GM10248 (cell line): ENCODE data around the gene SMYD3.
"Not testable (repeated sequence)": the region's sequence is repeated elsewhere in the genome, so short reads cannot be mapped to it uniquely, and the experiment has no call there.

Experiments used
- CTCF ChIA-PET: fragments of 300-600 bp; sonication (Branson Sonifier 250); formaldehyde crosslinking; extraction: SDS; loops from one replicate; lab custom pipeline; 2021; ENCODE audit warnings: antibody characterized with exemption; lab: Yijun Ruan, JAX
- POLR2A ChIA-PET: fragments of 350-650 bp; sonication (Branson Sonifier 250); formaldehyde crosslinking; extraction: SDS; loops from one replicate; lab custom pipeline; 2020; ENCODE audit warnings: antibody characterized with exemption; lab: Yijun Ruan, JAX
- DNase-seq: peaks from one replicate; pipeline ENCODE4 v3.0.0; 2012; ENCODE audit errors: extremely low spot score
- TF ChIP-seq, protein P1 (sequence below): IDR thresholded peaks from 2 replicates; pipeline ENCODE4 v1.5.1; 2012; ENCODE audit warnings: mild to moderate bottlenecking, low read depth; ENCODE audit errors: extremely low read depth, missing control alignments, control extremely low read depth

Gene SMYD3

DNA sequence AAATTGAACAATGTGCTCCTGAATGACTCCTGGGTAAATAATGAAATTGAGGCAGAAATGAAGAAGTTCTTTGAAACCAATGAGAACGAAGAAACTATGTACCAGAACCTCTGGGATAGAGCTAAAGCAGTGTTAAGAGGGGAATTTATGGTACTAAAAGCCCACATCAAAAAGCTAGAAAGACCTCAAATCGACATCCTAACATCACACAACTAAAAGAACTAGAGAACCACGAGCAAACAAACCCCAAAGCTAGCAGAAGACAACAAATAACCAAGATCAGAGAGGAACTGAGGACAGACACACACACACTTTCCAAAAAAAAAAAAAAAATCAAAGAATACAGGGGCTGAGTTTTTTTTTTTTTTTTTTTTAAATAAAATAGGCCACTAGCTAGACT is 564.2 kb downstream of the SMYD3 start:
- CTCF ChIA-PET: interaction anchor here (0.9 kb wide), 1 partner anchor 60 kb away, joined by 3 read pairs; no protein-coding TSS in a partner anchor
- DNase-seq: no peak
- TF ChIP-seq, protein P1, sequence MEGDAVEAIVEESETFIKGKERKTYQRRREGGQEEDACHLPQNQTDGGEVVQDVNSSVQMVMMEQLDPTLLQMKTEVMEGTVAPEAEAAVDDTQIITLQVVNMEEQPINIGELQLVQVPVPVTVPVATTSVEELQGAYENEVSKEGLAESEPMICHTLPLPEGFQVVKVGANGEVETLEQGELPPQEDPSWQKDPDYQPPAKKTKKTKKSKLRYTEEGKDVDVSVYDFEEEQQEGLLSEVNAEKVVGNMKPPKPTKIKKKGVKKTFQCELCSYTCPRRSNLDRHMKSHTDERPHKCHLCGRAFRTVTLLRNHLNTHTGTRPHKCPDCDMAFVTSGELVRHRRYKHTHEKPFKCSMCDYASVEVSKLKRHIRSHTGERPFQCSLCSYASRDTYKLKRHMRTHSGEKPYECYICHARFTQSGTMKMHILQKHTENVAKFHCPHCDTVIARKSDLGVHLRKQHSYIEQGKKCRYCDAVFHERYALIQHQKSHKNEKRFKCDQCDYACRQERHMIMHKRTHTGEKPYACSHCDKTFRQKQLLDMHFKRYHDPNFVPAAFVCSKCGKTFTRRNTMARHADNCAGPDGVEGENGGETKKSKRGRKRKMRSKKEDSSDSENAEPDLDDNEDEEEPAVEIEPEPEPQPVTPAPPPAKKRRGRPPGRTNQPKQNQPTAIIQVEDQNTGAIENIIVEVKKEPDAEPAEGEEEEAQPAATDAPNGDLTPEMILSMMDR: no peak
- POLR2A ChIA-PET: no interaction called here

- CTCF ChIA-PET, POLR2A ChIA-PET, DNase-seq: not testable (repeated sequence)
Measured at GRCh38 chr1:245941771-245942170, 565.3 kb downstream of the SMYD3 start.

GRCh38 chr1:245939756-245940345 is 567.2 kb downstream of the SMYD3 start:
- TF ChIP-seq, protein P1: no peak
- POLR2A ChIA-PET: no interaction called here
- CTCF ChIA-PET: interaction anchor here (2.9 kb wide), 1 partner anchor 10 kb away, joined by 13 read pairs; no protein-coding TSS in a partner anchor
- no peak for DNase-seq

GRCh38 chr1:245938046-245938435 is 569.0 kb downstream of the SMYD3 start:
- DNase-seq: no peak
- ChIA-PET POLR2A (no interaction called here), CTCF (interaction anchor here (1.2 to 1.4 kb wide), 2 partner anchors 9 to 49 kb away, joined by 3 to 4 read pairs; no protein-coding TSS in a partner anchor)
- TF ChIP-seq, protein P1: no peak

GRCh38 chr1:245937316-245938045 is 569.6 kb downstream of the SMYD3 start:
- no peak for DNase-seq
- ChIA-PET CTCF (interaction anchor here (0.6 to 1.5 kb wide), 3 partner anchors 10 to 19 kb away, joined by 3 to 4 read pairs (median 3); no protein-coding TSS in a partner anchor), POLR2A (no interaction called here)
- TF ChIP-seq, protein P1: no peak

DNA sequence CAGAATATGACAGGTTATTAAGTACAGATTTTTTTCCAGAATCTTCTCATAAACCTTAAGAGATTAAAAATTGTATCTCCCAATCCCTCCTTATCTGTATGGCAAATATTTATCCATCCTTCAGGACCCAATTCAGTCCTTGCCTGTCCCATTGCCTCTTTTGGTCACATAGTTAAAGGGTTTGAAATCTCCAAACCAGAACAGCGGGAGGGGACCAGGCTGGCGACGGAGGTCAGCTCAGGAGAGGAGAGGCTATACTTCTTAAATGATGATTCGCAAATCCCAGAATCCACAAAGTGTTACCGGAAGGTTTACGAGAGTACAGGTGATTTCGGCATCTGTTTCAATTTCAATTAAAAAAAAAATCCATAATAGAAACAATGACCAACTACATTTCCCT is 572.7 kb downstream of the SMYD3 start:
- TF ChIP-seq, protein P1: no peak
- ChIA-PET CTCF (no interaction called here), POLR2A (no interaction called here)
- DNase-seq: no peak
